Astrocyte of the cerebellum (primary cell): ENCODE measurements around the gene IFTAP.
A peak's percentile ranks its signal among the peaks of the same experiment; 100 is the strongest.

Experiments used
- DNase-seq: peaks from one replicate; pipeline ENCODE4 v3.0.0-alpha.2; 2011; ENCODE audit warnings: low read depth
- H3K4me3 ChIP-seq: 2 replicates; pipeline ENCODE4 v1.5.1; 2011; ENCODE audit warnings: mild to moderate bottlenecking, low read depth, low read length, moderate library complexity
- in situ Hi-C: cut with HindIII; loops from 2 replicates; pipeline ENCODE4 v1.10.0; 2017; ENCODE audit warnings: low sequenced_read_pairs
- TF ChIP-seq, protein P1 (sequence below): IDR thresholded peaks from 2 replicates; pipeline ENCODE4 v1.5.1; 2012; ENCODE audit warnings: low read length, low read depth, moderate library complexity, mild to moderate bottlenecking; ENCODE audit errors: missing control alignments

Gene IFTAP

DNA sequence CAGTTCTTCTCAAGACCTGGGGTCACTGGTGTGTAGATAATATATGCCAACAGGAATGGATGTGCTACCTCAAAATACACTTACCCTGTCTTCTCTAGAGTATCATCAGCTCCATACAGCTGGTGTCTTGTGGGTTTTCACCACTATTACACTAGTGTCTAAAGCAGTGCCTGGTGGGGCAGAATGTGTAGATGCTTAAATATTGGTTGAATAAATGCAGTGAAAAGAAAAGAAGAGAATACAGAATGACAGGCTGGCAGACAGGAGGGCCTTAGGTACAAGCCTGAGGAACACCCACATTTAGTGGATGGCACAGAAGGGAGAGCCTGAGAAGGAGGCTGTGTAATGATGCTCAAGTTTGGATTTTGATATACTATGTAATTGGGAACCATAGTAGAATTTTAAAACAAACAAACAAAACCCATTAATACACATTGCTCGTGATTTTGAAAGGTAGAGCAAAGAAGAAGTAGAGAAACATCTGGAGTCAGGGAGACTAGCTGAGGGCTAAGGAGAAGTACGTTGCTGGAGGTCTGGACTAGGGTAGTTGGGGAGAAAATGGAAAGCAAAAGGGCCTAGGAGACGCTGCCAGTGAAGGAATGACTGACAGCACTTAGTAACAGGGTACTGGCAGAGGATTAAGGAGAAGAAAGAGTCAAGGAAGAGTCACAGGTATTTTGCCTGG lies 24.2 kb downstream of the IFTAP start:
- in situ Hi-C loops: no loop called here
- TF ChIP-seq, protein P1, sequence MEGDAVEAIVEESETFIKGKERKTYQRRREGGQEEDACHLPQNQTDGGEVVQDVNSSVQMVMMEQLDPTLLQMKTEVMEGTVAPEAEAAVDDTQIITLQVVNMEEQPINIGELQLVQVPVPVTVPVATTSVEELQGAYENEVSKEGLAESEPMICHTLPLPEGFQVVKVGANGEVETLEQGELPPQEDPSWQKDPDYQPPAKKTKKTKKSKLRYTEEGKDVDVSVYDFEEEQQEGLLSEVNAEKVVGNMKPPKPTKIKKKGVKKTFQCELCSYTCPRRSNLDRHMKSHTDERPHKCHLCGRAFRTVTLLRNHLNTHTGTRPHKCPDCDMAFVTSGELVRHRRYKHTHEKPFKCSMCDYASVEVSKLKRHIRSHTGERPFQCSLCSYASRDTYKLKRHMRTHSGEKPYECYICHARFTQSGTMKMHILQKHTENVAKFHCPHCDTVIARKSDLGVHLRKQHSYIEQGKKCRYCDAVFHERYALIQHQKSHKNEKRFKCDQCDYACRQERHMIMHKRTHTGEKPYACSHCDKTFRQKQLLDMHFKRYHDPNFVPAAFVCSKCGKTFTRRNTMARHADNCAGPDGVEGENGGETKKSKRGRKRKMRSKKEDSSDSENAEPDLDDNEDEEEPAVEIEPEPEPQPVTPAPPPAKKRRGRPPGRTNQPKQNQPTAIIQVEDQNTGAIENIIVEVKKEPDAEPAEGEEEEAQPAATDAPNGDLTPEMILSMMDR: no peak
- H3K4me3 ChIP-seq: no peak overlapping the region
- no peak for DNase-seq

DNA sequence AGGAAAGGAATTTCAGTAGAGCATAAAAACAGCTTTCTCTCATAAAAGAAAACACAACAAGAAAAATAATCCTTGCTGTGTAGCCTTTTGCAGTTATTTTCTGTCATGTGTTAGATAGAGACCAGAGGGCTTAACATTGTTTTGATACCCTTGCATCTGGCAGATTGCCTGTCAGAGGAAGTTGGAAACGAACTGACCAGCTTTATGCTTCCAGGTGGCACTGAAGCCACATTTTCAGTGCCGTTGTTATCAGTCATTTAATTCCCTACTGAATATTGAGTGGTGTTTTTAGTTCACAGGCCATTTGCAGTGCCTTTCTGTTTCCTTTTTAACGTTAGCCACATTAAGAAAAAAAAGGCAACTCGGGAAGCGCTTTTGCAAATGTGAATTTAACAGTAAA lies 25.2 kb downstream of the IFTAP start:
- DNase-seq: no peak
- TF ChIP-seq, protein P1: no peak
- no peak overlapping the region for H3K4me3 ChIP-seq
- in situ Hi-C loops: no loop called here

DNA sequence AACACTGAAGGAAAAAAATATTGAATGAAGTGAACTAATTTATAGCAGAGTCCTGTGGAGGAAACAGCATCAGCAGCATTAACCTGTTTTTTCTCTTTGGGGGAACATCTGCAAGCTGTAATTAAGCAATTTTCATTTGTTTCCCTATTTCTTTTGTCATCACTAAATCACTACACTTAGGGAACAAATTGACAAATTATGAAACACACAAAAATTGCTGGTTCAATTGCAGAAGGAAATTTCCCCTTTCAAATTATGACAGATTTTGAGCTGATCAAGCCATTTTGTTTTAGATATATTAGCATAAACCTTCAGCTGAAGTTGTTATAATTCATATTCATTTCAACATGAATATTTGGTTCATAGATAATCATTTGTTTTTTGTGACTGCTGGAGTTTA lies 25.9 kb downstream of the IFTAP start:
- in situ Hi-C loops: no loop called here
- H3K4me3 ChIP-seq: no peak overlapping the region
- DNase-seq: no peak
- TF ChIP-seq, protein P1: no peak

DNA sequence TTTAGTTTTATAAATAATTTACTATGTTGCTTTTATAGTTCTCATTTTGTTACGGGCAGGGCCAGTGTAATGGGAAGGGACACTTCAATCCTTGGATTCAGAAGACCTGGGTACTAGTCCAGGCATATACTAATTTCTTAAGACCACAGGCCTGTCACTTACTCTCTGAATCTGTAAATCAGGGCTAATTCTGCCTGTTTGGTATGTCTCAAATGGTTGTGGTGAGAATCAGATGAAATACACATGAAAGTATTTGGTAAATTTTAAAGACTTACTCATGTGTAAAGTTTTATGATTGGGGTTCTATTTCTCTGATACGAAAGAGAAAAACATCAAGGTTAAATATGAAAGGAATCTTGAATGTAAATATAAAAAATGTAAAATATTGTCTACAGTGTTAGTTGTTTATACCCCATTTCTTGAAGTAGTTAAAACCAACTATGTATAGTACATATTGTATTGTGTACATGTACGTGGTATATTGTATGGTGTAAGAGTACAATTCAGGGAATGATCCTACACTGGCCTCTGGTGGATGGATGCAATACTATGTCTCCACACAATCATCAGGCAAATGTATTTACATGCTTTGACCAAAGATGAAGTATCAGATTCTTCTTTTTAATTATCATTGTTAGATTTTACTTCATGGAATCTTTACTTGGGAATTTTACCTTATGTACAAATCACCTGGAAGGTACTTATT lies 28.3 kb downstream of the IFTAP start:
- DNase-seq: peak; percentile 13
- no peak overlapping the region for H3K4me3 ChIP-seq
- in situ Hi-C loops: no loop called here
- TF ChIP-seq, protein P1: peak; percentile 60

DNA sequence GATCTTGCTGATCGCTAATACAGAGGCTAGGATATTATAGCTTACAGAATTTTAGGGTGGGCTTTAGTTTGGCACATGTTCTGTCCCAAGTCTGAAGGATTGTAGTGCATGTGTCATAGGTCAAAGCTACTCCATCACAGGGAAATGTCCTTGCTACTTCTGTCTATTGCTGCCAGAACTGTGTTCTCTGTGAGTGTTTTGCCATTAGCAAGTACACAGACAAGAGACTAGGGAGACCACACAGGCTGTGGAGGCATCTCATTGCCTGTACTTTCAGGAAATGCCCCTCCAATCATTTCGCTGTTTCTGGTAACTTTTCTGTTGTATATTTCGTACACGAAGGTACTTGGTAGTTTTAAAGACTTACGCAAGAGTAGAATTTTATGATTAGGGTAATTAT lies 29.2 kb downstream of the IFTAP start:
- TF ChIP-seq, protein P1: no peak
- H3K4me3 ChIP-seq: no peak overlapping the region
- no peak for DNase-seq
- in situ Hi-C loops: no loop called here

DNA sequence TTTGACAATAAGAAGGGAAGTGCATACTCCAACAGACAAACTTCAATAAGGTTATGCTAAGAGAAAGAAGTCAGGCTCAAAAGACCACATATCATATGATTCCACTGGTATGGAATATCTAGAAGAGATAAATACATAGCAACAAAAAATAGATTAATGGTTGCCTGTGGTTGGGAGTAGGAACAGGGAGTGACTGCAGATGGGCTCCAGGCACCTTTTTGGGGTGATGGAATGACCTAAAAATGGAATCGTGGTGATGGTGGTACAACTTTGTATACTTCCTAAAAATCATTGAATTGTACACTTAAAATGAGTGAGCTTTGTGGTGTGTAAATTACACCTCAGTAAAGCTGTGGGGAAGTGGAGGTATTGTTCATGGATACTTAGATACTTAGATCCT lies 32.7 kb downstream of the IFTAP start:
- no peak overlapping the region for H3K4me3 ChIP-seq
- in situ Hi-C loops: no loop called here
- no peak for DNase-seq
- TF ChIP-seq, protein P1: no peak
